SU-DHL-6 (cell line): ENCODE results near the gene EIF4EBP3.

Experiments used
- H2AFZ ChIP-seq: fragments of 200-600 bp; sonication (generic); 2 replicates; pipeline ENCODE4 v1.6.1; 2014; ENCODE audit warnings: low read depth, mild to moderate bottlenecking, moderate library complexity, mixed read lengths, antibody characterized with exemption, low read length; ENCODE audit not compliant: severe bottlenecking
- H3F3A ChIP-seq: fragments of 200-600 bp; shearing (Covaris generic); 2 replicates; pipeline ENCODE4 v1.6.0; 2016; ENCODE audit warnings: antibody characterized with exemption, mild to moderate bottlenecking; ENCODE audit not compliant: insufficient read depth
- H3K27ac ChIP-seq: fragments of 200-600 bp; sonication (generic); 2 replicates; pipeline ENCODE4 v1.5.1; 2016; ENCODE audit warnings: low read depth, mild to moderate bottlenecking, low read length, moderate library complexity, mixed read lengths
- H3K27me3 ChIP-seq: fragments of 200-600 bp; sonication (generic), shearing (Covaris generic); 2 replicates; pipeline ENCODE4 v1.6.0; 2014; ENCODE audit warnings: mild to moderate bottlenecking, low read length
- H3K36me3 ChIP-seq: fragments of 200-600 bp; sonication (generic); 2 replicates; pipeline ENCODE4 v1.6.1; 2014; ENCODE audit warnings: mild to moderate bottlenecking, low read length, mixed read lengths
- H3K4me2 ChIP-seq: fragments of 300-600, 200-600 bp; shearing (Covaris generic), sonication (generic); 2 replicates; pipeline ENCODE4 v1.6.0; 2014; ENCODE audit warnings: low read length, low read depth, mild to moderate bottlenecking; ENCODE audit not compliant: poor library complexity, severe bottlenecking
- H3K4me3 ChIP-seq: fragments of 200-600 bp; sonication (generic); 2 replicates; pipeline ENCODE4 v1.5.1; 2014; ENCODE audit warnings: antibody characterized with exemption, low read length, mild to moderate bottlenecking, mixed read lengths; ENCODE audit not compliant: insufficient read depth, poor library complexity, severe bottlenecking
- H3K79me2 ChIP-seq: fragments of 200-600 bp; sonication (generic); 2 replicates; pipeline ENCODE4 v1.6.1; 2014; ENCODE audit warnings: mild to moderate bottlenecking, low read length, moderate library complexity; ENCODE audit not compliant: insufficient read depth
- H3K9ac ChIP-seq: fragments of 200-600 bp; sonication (generic); 2 replicates; pipeline ENCODE4 v1.7.0; 2014; ENCODE audit warnings: mild to moderate bottlenecking, low read length
- H3K9me2 ChIP-seq: fragments of 200-600 bp; sonication (generic); replicated peaks from 2 replicates; pipeline ENCODE4 v1.6.1; 2014; ENCODE audit warnings: low read length; ENCODE audit not compliant: insufficient read depth
- H3K9me3 ChIP-seq: fragments of 200-600 bp; sonication (generic); 2 replicates; pipeline ENCODE4 v1.6.1; 2014; ENCODE audit warnings: low read length, mixed read lengths; ENCODE audit not compliant: insufficient read depth
- H4K20me1 ChIP-seq: fragments of 200-600 bp; sonication (generic); 2 replicates; pipeline ENCODE4 v1.6.1; 2014; ENCODE audit warnings: low read depth, mild to moderate bottlenecking, antibody characterized with exemption, low read length, moderate library complexity, mixed read lengths
- CTCF ChIP-seq: fragments of 200-600 bp; sonication (generic); IDR thresholded peaks from one replicate; pipeline ENCODE4 v1.5.1; 2017; ENCODE audit warnings: antibody characterized with exemption, mild to moderate bottlenecking, low read length, moderate library complexity; ENCODE audit not compliant: insufficient read depth, poor library complexity, severe bottlenecking
- EZH2phosphoT487 ChIP-seq: fragments of 200-600 bp; sonication (generic), shearing (Covaris generic); conservative IDR thresholded peaks from 2 replicates; pipeline ENCODE4 v1.6.1; 2018; ENCODE audit warnings: mild to moderate bottlenecking, antibody characterized with exemption, low read length, moderate library complexity, mixed read lengths

The EIF4EBP3 gene

DNA sequence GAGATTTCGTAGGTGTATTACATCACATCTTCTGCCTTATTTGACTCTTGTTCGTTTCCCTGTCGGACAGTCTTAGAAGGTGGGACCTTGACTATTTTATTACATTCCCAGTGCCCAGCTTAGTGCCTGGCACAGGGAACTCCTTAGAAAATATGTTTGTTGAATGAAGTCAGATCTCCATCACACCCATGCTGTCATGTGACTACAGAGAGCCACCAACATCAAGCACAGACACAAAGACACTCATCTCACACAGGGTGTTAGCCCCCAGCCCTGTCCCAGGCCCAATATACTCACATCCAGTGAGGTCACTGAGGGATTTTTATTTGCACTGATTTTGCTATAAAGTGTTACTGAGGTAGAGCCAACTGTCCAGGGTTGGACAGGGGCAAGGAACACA, 10.5 kb downstream of the EIF4EBP3 start:
- Histone ChIP-seq H3K36me3 (no peaks in the 10 kb centered on the region), H4K20me1 (no peaks in the 10 kb centered on the region), H3K79me2 (peaks cover 42% of the 10 kb centered on the region), H3K9me2 (no peaks in the 10 kb centered on the region), H3K27ac (peak overlapping the region; percentile 70), H3K9me3 (no peaks in the 10 kb centered on the region), H3K27me3 (no peaks in the 10 kb centered on the region), H3F3A (no peaks in the 10 kb centered on the region), H3K4me2 (peak overlapping the region; percentile 88), H2AFZ (no peak overlapping the region), H3K9ac (peak overlapping the region; percentile 94), H3K4me3 (peak overlapping the region; percentile 97)
- no peak for TF ChIP-seq CTCF
- TF ChIP-seq EZH2phosphoT487: no peak

DNA sequence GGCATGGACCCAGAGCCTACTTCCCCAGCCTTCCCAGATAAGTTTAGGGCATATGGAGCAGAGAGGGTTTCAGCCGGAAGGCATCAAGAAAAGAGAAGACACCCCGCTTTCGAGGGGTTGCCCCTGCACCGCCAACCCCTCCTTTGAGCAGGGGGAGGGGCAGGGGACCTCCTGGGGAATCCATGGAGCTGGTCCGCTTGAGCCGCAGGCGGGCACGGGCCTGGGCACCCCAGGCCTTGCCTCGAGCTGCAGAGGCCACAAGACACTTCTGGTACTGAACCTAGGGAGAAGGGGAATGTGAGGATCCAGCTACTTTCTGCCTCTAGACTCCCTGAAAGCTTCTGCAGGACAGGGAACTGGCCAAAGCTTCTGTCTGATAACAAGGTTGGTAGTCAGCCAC, 11.1 kb downstream of the EIF4EBP3 start:
- no peaks in the 10 kb centered on the region for H3K9me3 ChIP-seq

DNA sequence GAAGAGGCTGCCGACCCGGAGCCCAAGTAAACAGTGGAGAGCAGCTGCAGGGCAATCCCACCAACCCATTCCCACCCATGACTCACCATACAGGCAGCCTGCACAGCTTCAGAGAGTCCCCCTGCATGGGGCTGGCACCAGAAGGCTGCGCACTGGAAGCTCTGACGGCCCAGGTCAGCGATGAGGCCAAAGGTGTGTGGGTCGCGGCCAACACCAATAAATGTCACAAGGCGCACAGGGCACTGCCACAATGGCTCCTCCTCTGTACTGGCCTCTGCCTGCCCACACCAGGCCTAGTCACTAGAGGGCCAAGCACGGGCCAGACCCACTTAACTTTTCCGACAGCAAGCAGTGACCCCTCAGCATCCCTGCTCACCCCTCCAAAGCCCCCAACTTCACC, 12.8 kb downstream of the EIF4EBP3 start:
- Histone ChIP-seq H3K4me2 (no peak overlapping the region), H3F3A (no peaks in the 10 kb centered on the region), H3K4me3 (no peak overlapping the region), H3K27ac (no peak overlapping the region), H3K9me3 (no peaks in the 10 kb centered on the region), H3K79me2 (peaks cover 23% of the 10 kb centered on the region), H4K20me1 (no peaks in the 10 kb centered on the region), H3K27me3 (no peaks in the 10 kb centered on the region), H3K9me2 (no peaks in the 10 kb centered on the region), H3K36me3 (no peaks in the 10 kb centered on the region), H2AFZ (no peak overlapping the region), H3K9ac (no peak overlapping the region)
- TF ChIP-seq CTCF (no peak), EZH2phosphoT487 (no peak)

More for the DNA sequence above, 11.1 kb downstream of the EIF4EBP3 start:
- H3K27ac ChIP-seq: no peak overlapping the region
- H3K4me2 ChIP-seq: no peak overlapping the region
- no peak overlapping the region for H3K4me3 ChIP-seq
- H3K36me3 ChIP-seq: no peaks in the 10 kb centered on the region
- no peaks in the 10 kb centered on the region for H3F3A ChIP-seq
- no peaks in the 10 kb centered on the region for H4K20me1 ChIP-seq
- H3K9me2 ChIP-seq: no peaks in the 10 kb centered on the region
- TF ChIP-seq EZH2phosphoT487: no peak
- no peak for TF ChIP-seq CTCF
- peaks cover 36% of the 10 kb centered on the region for H3K79me2 ChIP-seq
- H3K27me3 ChIP-seq: no peaks in the 10 kb centered on the region
- H2AFZ ChIP-seq: no peak overlapping the region
- H3K9ac ChIP-seq: no peak overlapping the region
